CD14-positive monocyte (primary cell): ENCODE measurements around the gene BFSP2. TPM values are rescaled to one million over a fixed set of nuclear protein-coding genes. Genes with fewer than 3 reads are reported as not detected.

Experiments used
- DNase-seq, 3 donors: peaks; one replicate each; pipeline ENCODE4 v3.0.0-alpha.2; 2011 to 2022
- H2AFZ ChIP-seq: 2 replicates; pipeline ENCODE4 v1.6.0; 2012; ENCODE audit warnings: mild to moderate bottlenecking, low read depth, low read length, inconsistent platforms; ENCODE audit not compliant: insufficient read depth, poor library complexity, severe bottlenecking
- H3K27ac ChIP-seq, 2 donors: 1 replicate in 1 of 2; 2 replicates in 1 of 2; pipeline ENCODE4 v1.5.1; 2012 to 2013; ENCODE audit warnings: low read length in 2 of 2, control low read depth in 1 of 2, inconsistent platforms in 1 of 2, low read depth in 1 of 2, mild to moderate bottlenecking in 1 of 2
- H3K27me3 ChIP-seq, 2 donors: one replicate each; pipeline versions ENCODE4 v1.6.0 to v1.6.1; 2011 to 2013; ENCODE audit warnings: low read length in 2 of 2; ENCODE audit not compliant: control insufficient read depth in 2 of 2, insufficient read depth in 2 of 2
- H3K36me3 ChIP-seq, 2 donors: replicated peaks in 1 of 2; 1 replicate in 1 of 2; 2 replicates in 1 of 2; pipeline versions ENCODE4 v1.5.1 to v1.6.1; 2012 to 2013; ENCODE audit warnings: low read length in 2 of 2, control low read depth in 1 of 2, inconsistent platforms in 1 of 2, mild to moderate bottlenecking in 1 of 2; ENCODE audit not compliant: insufficient read depth in 2 of 2, control insufficient read depth in 1 of 2
- H3K4me1 ChIP-seq, 2 donors: 1 replicate in 1 of 2; 2 replicates in 1 of 2; pipeline versions ENCODE4 v1.5.1 to v1.6.1; 2012 to 2013; ENCODE audit warnings: low read length in 2 of 2, control low read depth in 1 of 2, inconsistent platforms in 1 of 2, mild to moderate bottlenecking in 1 of 2, moderate library complexity in 1 of 2; ENCODE audit not compliant: insufficient read depth in 2 of 2, control insufficient read depth in 1 of 2
- H3K4me2 ChIP-seq: replicated peaks from 2 replicates; pipeline ENCODE3; 2012; ENCODE audit warnings: low read length, moderate library complexity, mild to moderate bottlenecking; ENCODE audit not compliant: poor library complexity, severe bottlenecking; ENCODE audit errors: extremely low read depth
- H3K4me3 ChIP-seq, 3 experiments: fragments of 200-600 bp in 1 of 3; sonication (generic) in 1 of 3; replicated peaks in 1 of 3; 1 replicate in 2 of 3; 2 replicates in 1 of 3; pipeline ENCODE4 v1.5.1; 2011 to 2013; ENCODE audit warnings: low read length in 3 of 3, mild to moderate bottlenecking in 3 of 3, control low read depth in 2 of 3, low read depth in 2 of 3, inconsistent platforms in 1 of 3, moderate library complexity in 1 of 3
- H3K79me2 ChIP-seq: 2 replicates; pipeline ENCODE4 v1.6.0; 2012; ENCODE audit warnings: mild to moderate bottlenecking, control low read depth, inconsistent platforms, low read length, moderate library complexity; ENCODE audit not compliant: insufficient read depth
- H3K9ac ChIP-seq: 2 replicates; pipeline ENCODE4 v1.6.0; 2017; ENCODE audit warnings: low read length, mild to moderate bottlenecking; ENCODE audit not compliant: insufficient read depth, poor library complexity, severe bottlenecking
- H3K9me3 ChIP-seq, 2 donors: replicated peaks in 1 of 2; 1 replicate in 1 of 2; 2 replicates in 1 of 2; pipeline versions ENCODE4 v1.5.1 to v1.6.1; 2012 to 2013; ENCODE audit warnings: low read length in 2 of 2, control low read depth in 1 of 2; ENCODE audit not compliant: control insufficient read depth in 1 of 2, insufficient read depth in 1 of 2
- H4K20me1 ChIP-seq: 2 replicates; pipeline ENCODE4 v1.6.0; 2012; ENCODE audit warnings: mild to moderate bottlenecking, low read length, control low read depth, moderate library complexity; ENCODE audit not compliant: insufficient read depth
- H3K27ac Mint-ChIP-seq, 7 donors: one replicate each; pipeline ENCODE4 v1.8.0; 2020; ENCODE audit warnings: mild to moderate bottlenecking in 7 of 7, mixed read lengths in 7 of 7, moderate library complexity in 6 of 7, inconsistent platforms in 2 of 7
- H3K27me3 Mint-ChIP-seq, 3 donors: one replicate each; pipeline ENCODE4 v1.8.0; 2021 to 2022; ENCODE audit warnings: low read depth in 3 of 3, mild to moderate bottlenecking in 3 of 3, mixed read lengths in 3 of 3, moderate library complexity in 3 of 3, inconsistent platforms in 1 of 3
- H3K36me3 Mint-ChIP-seq, 2 donors: one replicate each; pipeline ENCODE4 v1.8.0; 2020; ENCODE audit warnings: mixed read lengths in 2 of 2, inconsistent platforms in 1 of 2, mild to moderate bottlenecking in 1 of 2
- H3K4me1 Mint-ChIP-seq: one replicate; pipeline ENCODE4 v1.8.0; 2020; ENCODE audit warnings: mild to moderate bottlenecking, mixed read lengths
- H3K4me3 Mint-ChIP-seq, 2 donors: one replicate each; pipeline ENCODE4 v1.8.0; 2020; ENCODE audit warnings: mild to moderate bottlenecking in 2 of 2, mixed read lengths in 2 of 2, moderate library complexity in 1 of 2
- H3K9me3 Mint-ChIP-seq, 7 donors: one replicate each; pipeline ENCODE4 v1.8.0; 2020 to 2022; ENCODE audit warnings: mixed read lengths in 7 of 7, mild to moderate bottlenecking in 6 of 7, moderate library complexity in 6 of 7, inconsistent platforms in 2 of 7
- WGBS: methylation state at CpG from one replicate; pipeline ENCODE4 v1.1.5; 2013; ENCODE audit warnings: missing lambda C conversion rate; ENCODE audit not compliant: insufficient coverage; 5-methylcytosine and 5-hydroxymethylcytosine counted together
- intact Hi-C, 2 donors: fragments of 100-400 bp; cut with micrococcal nuclease; formaldehyde crosslinking; loops; one replicate each; pipeline versions ENCODE4 v1.15.0 to v1.15.1; 2023
- polyA plus RNA-seq, 3 donors: library from polyadenylated mRNA; depleted of rRNA in 1 of 3; unstranded in 2 of 3; stranded (reverse) in 1 of 3; fragments of 300-500 nt in 2 of 3; fragments of >200 nt in 1 of 3; fragmentation: Illumina TruSeq in 2 of 3; gene quantifications; 1 replicate in 2 of 3; 2 replicates in 1 of 3; pipeline ENCODE4 v1.2.3, GENCODE V29; 2012 to 2021
- TF ChIP-seq, protein P1 (sequence below): fragments of 200-600 bp; IDR thresholded peaks from one replicate; pipeline ENCODE4 v1.8.0; 2022; ENCODE audit warnings: antibody characterized with exemption, mild to moderate bottlenecking

Gene BFSP2
- polyA plus RNA-seq, 3 donors, result not detected

DNA sequence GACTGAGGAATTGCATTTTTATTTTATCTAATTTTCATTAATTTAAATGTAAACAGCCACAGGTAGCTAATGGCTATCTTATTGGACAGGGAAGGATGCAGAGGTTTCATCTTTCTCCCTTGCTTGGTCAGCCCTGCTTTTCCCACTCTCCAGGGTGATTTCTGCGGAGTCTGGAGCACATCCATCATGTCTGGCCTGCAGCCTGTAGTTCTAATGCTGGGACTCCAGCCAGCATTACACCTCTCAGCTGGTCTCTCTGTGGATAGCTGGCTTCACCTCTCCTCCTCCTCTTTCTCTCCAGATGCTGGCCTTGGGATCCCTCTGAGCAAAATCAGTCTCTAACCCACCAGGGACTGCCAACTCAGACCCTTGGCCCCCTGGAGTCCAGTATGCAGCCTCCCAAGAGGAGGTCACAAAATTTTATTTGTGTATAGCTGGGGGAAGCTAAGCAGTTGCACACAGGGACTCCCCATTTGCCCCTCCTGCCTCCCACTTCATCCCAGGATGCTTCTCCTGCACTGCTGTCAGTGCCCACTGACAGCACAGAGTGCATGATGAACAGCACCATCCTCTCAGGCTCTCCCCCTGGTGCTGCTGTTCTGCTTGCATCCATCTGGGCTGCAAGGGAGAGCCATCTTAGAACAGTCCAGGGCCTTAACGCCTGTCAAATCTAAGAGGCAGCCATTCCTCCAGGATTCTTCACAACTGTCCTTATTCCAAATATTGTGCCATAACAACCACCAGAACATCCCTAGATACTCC, 1.7 kb downstream of the BFSP2 start:
- intact Hi-C loops, result no loop called here
- no peak overlapping the region for H3K27ac ChIP-seq
- H3K4me3 Mint-ChIP-seq, result no peak overlapping the region
- H3K9me3 ChIP-seq, result no peaks in the 10 kb centered on the region
- no peak overlapping the region for H3K9ac ChIP-seq
- H3K4me1 ChIP-seq, result no peaks in the 10 kb centered on the region
- H2AFZ ChIP-seq, result no peak overlapping the region
- peaks cover 0 to 6% (median 5%) of the 10 kb centered on the region in 3 donors for H3K27me3 Mint-ChIP-seq
- H3K79me2 ChIP-seq, result no peaks in the 10 kb centered on the region
- H3K9me3 Mint-ChIP-seq, result no peaks in the 10 kb centered on the region
- no peaks in the 10 kb centered on the region for H4K20me1 ChIP-seq
- no peaks in the 10 kb centered on the region for H3K27me3 ChIP-seq
- DNase-seq, result no peak
- H3K4me2 ChIP-seq, result no peak overlapping the region
- H3K36me3 ChIP-seq, result no peaks in the 10 kb centered on the region
- H3K36me3 Mint-ChIP-seq, result no peaks in the 10 kb centered on the region
- WGBS, result 84% methylated on average over 2 of the region's 2 CpGs
- no peaks in the 10 kb centered on the region for H3K4me1 Mint-ChIP-seq
- TF ChIP-seq, protein P1, sequence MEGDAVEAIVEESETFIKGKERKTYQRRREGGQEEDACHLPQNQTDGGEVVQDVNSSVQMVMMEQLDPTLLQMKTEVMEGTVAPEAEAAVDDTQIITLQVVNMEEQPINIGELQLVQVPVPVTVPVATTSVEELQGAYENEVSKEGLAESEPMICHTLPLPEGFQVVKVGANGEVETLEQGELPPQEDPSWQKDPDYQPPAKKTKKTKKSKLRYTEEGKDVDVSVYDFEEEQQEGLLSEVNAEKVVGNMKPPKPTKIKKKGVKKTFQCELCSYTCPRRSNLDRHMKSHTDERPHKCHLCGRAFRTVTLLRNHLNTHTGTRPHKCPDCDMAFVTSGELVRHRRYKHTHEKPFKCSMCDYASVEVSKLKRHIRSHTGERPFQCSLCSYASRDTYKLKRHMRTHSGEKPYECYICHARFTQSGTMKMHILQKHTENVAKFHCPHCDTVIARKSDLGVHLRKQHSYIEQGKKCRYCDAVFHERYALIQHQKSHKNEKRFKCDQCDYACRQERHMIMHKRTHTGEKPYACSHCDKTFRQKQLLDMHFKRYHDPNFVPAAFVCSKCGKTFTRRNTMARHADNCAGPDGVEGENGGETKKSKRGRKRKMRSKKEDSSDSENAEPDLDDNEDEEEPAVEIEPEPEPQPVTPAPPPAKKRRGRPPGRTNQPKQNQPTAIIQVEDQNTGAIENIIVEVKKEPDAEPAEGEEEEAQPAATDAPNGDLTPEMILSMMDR, result no peak
- no peak overlapping the region for H3K4me3 ChIP-seq
- H3K27ac Mint-ChIP-seq, result no peak overlapping the region

- no peak for DNase-seq
- Histone ChIP-seq H3K27me3 (no peaks in the 10 kb centered on the region), H4K20me1 (no peaks in the 10 kb centered on the region), H3K4me2 (no peak overlapping the region), H3K9ac (no peak overlapping the region), H3K36me3 (no peaks in the 10 kb centered on the region), H3K9me3 (no peaks in the 10 kb centered on the region), H3K4me1 (no peaks in the 10 kb centered on the region), H3K27ac (no peak overlapping the region), H3K4me3 (no peak overlapping the region), H3K79me2 (no peaks in the 10 kb centered on the region), H2AFZ (no peak overlapping the region)
- H3K36me3 Mint-ChIP-seq, result no peaks in the 10 kb centered on the region
- no peaks in the 10 kb centered on the region for H3K9me3 Mint-ChIP-seq
- H3K27me3 Mint-ChIP-seq, result peaks cover 3 to 16% (median 11%) of the 10 kb centered on the region in 3 donors
- 100% methylated on average over 2 of the region's 3 CpGs for WGBS
- H3K4me1 Mint-ChIP-seq, result no peaks in the 10 kb centered on the region
- TF ChIP-seq, protein P1, result no peak
- H3K4me3 Mint-ChIP-seq, result no peak overlapping the region
- H3K27ac Mint-ChIP-seq, result no peak overlapping the region
- intact Hi-C loops, result no loop called here
Observed at GRCh38 chr3:133404920-133405319, 5.1 kb downstream of the BFSP2 start.
